ENCODE data around the gene OSBPL6.

Gene OSBPL6

DNA sequence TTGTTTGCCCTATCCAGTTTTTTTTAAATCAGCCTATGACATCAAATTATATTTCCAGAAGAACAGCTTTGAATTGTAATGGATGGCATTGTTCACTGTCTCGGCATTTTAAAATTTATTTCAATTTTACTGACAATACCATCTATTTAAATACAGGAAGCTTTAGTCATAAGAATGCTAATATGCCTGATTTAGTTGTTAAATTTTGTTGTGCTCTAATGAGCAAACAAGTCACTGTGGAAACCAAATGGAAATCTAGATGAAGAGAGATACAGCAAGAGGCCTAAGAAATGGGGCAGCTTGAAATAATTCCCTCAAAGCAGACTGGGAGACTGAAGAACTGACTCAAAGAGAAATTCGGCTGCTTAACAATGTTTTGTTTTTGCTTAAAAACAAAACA is 76.8 kb downstream of the OSBPL6 start:
- H3K4me1 ChIP-seq (ENCODE audit: insufficient read depth, low read length), result no peaks in the 10 kb centered on the region

DNA sequence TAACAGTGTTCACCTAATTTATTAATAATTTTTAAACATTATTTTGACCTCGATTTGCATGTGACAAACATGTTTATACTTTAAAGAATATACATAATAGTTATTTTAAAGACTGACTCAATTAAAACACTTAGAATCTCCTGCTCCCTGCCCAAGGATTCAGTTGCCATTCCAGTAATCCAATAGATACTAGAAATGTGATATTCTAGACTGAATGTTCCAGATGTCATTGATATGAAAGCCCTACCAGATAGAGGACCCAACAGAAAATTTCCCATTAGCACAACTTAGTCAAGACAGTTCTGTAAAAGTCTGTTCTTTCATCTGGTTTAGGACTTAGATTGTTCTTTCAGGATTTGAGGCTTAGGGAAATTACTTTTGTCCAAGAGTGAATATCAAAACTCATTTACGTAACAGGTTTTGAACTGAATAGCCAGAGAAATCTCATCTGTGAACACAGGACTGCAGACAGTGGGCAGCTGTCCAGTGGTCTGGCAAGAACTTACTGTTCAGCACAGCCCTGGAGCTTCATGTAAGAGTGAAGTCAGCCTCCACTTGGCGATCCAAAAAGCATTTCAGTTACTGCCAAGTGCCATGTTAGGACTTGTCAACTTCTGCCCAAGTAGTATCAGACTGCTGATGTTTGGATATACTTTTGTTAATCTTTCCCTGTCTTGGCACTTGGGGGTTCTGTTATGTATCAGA is 77.5 kb downstream of the OSBPL6 start:
- Histone ChIP-seq H3K4me1 (ENCODE audit: insufficient read depth, low read length) (no peaks in the 10 kb centered on the region), H3K27me3 (ENCODE audit: insufficient read depth, low read length) (no peaks in the 10 kb centered on the region), H3K4me3 (ENCODE audit: low read length) (no peak overlapping the region), H2AFZ (ENCODE audit: low read depth, low read length) (no peak overlapping the region), H3K9me3 (ENCODE audit: low read length) (no peaks in the 10 kb centered on the region), H3K36me3 (ENCODE audit: insufficient read depth, low read length) (no peaks in the 10 kb centered on the region)

More for the DNA sequence above, 76.8 kb downstream of the OSBPL6 start:
- H3K27me3 ChIP-seq (ENCODE audit: insufficient read depth, low read length), result no peaks in the 10 kb centered on the region
- no peak overlapping the region for H3K4me3 ChIP-seq (ENCODE audit: low read length)
- H2AFZ ChIP-seq (ENCODE audit: low read depth, low read length), result no peak overlapping the region
- H3K9me3 ChIP-seq (ENCODE audit: low read length), result no peaks in the 10 kb centered on the region
- H3K36me3 ChIP-seq (ENCODE audit: insufficient read depth, low read length), result no peaks in the 10 kb centered on the region

DNA sequence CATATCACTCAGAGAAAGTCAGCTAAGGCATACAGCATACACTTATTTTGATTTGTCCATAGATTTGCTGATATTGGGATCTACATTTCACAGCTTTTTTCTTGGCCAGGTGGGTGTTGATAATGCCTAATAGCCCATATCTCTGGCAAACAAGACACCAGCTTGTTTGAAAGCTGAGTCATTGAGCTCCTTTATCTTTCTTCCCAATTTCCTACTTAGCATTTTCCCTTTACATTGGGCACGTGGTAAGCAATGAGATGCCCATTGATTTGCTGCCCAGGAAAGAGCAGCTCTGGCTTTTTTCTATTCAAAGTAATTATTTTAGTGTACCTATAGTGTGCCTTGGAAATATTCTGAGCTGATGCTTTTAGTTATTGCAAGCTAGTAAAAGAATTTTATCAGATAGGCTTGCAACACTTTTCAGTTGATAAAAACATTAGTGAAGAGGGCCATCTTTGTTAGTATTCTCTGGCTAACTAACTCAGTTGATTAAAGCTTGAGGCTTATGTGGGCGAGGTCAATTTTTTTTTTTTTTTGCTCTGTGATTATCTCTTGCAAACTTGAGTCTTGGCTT is 79.6 kb downstream of the OSBPL6 start:
- no peaks in the 10 kb centered on the region for H3K9me3 ChIP-seq (ENCODE audit: low read length)
- no peaks in the 10 kb centered on the region for H3K36me3 ChIP-seq (ENCODE audit: insufficient read depth, low read length)
- H3K4me1 ChIP-seq (ENCODE audit: insufficient read depth, low read length), result peaks cover 9% of the 10 kb centered on the region
- no peaks in the 10 kb centered on the region for H3K27me3 ChIP-seq (ENCODE audit: insufficient read depth, low read length)
- H2AFZ ChIP-seq (ENCODE audit: low read depth, low read length), result no peak overlapping the region
- no peak overlapping the region for H3K4me3 ChIP-seq (ENCODE audit: low read length)

DNA sequence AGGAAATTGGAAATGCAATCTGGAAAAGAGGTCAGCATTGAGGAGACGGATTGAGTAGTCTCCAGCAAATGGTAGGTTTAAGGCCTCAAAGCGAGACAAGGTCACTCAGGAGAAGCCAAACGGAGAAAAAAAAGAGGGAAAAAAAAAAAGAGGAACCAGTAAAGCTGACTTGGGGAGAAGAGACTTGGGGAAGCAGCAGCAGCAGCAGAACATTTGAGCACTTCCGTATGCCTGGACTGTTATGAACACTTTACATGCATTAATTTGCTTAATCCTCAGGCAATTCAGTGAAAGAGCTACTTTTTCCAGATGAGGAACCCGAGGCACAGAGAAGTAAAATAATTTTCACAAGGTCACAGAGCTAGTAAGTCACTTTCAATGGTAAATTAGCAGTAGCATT is 81.3 kb downstream of the OSBPL6 start:
- H3K4me3 ChIP-seq (ENCODE audit: low read length), result no peak overlapping the region
- no peaks in the 10 kb centered on the region for H3K36me3 ChIP-seq (ENCODE audit: insufficient read depth, low read length)
- H3K4me1 ChIP-seq (ENCODE audit: insufficient read depth, low read length), result peaks cover 12% of the 10 kb centered on the region

DNA sequence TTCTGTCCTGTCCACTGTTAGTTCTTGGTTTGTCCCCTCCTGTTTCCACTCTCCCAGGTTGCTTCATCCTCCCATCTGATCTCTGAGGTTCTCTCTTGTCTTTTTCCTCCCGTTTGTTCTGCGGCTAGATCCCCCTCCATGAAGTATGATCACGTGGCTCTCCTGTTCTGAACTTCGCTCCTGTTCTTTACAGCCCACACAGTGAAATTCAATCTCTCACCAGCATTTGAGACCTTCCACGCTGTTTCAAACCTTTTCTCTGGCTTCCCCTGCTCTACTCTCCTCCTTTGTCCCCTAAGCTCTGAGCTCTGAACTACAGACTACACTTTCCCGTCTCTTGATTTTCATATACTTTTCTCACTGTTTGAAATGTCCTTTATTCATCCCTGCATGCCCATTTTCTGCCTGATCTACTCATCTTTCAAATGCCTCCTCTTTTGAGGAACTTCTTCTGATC is 83.5 kb downstream of the OSBPL6 start:
- H3K4me3 ChIP-seq (ENCODE audit: low read length), result no peak overlapping the region
- H3K9me3 ChIP-seq (ENCODE audit: low read length), result no peaks in the 10 kb centered on the region
- peaks cover 12% of the 10 kb centered on the region for H3K4me1 ChIP-seq (ENCODE audit: insufficient read depth, low read length)
- no peaks in the 10 kb centered on the region for H3K36me3 ChIP-seq (ENCODE audit: insufficient read depth, low read length)
- peak overlapping the region; percentile 29 for H2AFZ ChIP-seq (ENCODE audit: low read depth, low read length)
- no peaks in the 10 kb centered on the region for H3K27me3 ChIP-seq (ENCODE audit: insufficient read depth, low read length)

More for the DNA sequence above, 81.3 kb downstream of the OSBPL6 start:
- Histone ChIP-seq H3K9me3 (ENCODE audit: low read length) (no peaks in the 10 kb centered on the region), H3K27me3 (ENCODE audit: insufficient read depth, low read length) (no peaks in the 10 kb centered on the region), H2AFZ (ENCODE audit: low read depth, low read length) (no peak overlapping the region)

DNA sequence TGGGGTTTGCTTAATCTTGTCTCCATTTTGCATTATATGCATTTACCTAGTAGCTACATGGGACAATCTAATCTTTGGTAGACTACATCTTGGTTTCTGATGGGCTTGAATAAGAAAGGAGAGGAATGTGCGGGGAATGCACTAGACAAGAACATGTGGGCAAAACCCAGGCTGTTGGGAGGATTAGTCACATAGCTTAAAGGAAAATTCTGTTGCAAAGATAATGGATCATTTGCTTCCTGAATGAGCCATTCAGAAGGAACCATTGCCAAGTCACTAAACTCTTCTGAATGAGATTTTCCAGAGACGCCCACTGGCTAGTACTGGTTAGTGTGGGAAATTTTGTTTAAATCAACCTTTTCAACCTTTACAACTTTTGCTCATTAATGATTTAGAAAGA is 84.8 kb downstream of the OSBPL6 start:
- no peaks in the 10 kb centered on the region for H3K36me3 ChIP-seq (ENCODE audit: insufficient read depth, low read length)
- no peak overlapping the region for H2AFZ ChIP-seq (ENCODE audit: low read depth, low read length)
- H3K4me3 ChIP-seq (ENCODE audit: low read length), result no peak overlapping the region
- peaks cover 12% of the 10 kb centered on the region for H3K4me1 ChIP-seq (ENCODE audit: insufficient read depth, low read length)
- H3K27me3 ChIP-seq (ENCODE audit: insufficient read depth, low read length), result no peaks in the 10 kb centered on the region
- peaks cover 3% of the 10 kb centered on the region for H3K9me3 ChIP-seq (ENCODE audit: low read length)

DNA sequence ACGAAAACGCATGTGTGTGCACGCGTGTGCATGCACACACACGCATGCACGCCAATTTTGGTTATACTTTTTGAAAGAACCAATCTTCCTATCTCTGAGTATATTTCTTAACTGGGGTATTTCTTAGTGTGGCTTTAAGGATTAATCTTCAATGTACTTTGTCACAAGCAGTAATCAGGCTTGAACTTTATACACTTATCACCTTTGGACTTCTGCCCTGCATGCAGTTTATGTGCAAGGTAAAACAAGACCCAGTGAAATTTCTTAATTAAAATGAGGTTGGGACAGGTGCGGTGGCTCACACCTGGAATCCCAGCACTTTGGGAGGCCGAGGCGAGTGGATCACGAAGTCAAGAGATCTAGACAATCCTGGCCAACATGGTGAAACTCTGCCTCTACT is 85.3 kb downstream of the OSBPL6 start:
- Histone ChIP-seq H3K4me3 (ENCODE audit: low read length) (no peak overlapping the region), H3K9me3 (ENCODE audit: low read length) (peaks cover 3% of the 10 kb centered on the region), H3K27me3 (ENCODE audit: insufficient read depth, low read length) (no peaks in the 10 kb centered on the region), H2AFZ (ENCODE audit: low read depth, low read length) (no peak overlapping the region), H3K36me3 (ENCODE audit: insufficient read depth, low read length) (no peaks in the 10 kb centered on the region), H3K4me1 (ENCODE audit: insufficient read depth, low read length) (peaks cover 12% of the 10 kb centered on the region)

DNA sequence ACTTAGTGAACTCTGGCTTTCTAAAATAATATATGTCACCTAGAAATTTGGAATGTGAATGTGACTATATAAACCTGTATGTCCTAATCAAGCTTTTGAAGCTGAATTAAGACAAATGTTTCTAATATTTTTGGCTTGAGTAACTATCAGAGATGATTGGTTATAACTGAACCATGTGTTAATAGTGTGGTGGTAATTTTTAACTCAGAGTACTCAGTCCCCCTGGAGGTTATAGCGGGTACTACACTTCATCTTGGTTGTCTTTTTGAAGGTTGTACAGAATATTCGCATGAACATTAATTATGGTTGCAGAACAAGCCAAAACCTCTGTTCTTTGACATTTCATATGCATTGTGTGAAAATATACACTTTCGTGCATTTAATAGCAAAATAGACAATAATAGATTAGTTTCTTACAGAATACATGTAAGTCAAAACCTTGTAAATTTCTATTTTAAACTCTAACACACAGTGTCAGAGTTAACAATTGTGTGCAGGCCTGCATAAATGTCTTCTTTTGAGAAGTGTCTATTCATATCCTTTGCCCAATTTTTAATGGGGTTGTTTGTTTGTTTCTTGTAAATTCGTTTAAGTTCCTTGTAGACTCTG is 86.0 kb downstream of the OSBPL6 start:
- Histone ChIP-seq H3K27me3 (ENCODE audit: insufficient read depth, low read length) (no peaks in the 10 kb centered on the region), H3K4me3 (ENCODE audit: low read length) (no peak overlapping the region), H3K4me1 (ENCODE audit: insufficient read depth, low read length) (peaks cover 12% of the 10 kb centered on the region), H3K9me3 (ENCODE audit: low read length) (peaks cover 3% of the 10 kb centered on the region), H3K36me3 (ENCODE audit: insufficient read depth, low read length) (no peaks in the 10 kb centered on the region), H2AFZ (ENCODE audit: low read depth, low read length) (no peak overlapping the region)

DNA sequence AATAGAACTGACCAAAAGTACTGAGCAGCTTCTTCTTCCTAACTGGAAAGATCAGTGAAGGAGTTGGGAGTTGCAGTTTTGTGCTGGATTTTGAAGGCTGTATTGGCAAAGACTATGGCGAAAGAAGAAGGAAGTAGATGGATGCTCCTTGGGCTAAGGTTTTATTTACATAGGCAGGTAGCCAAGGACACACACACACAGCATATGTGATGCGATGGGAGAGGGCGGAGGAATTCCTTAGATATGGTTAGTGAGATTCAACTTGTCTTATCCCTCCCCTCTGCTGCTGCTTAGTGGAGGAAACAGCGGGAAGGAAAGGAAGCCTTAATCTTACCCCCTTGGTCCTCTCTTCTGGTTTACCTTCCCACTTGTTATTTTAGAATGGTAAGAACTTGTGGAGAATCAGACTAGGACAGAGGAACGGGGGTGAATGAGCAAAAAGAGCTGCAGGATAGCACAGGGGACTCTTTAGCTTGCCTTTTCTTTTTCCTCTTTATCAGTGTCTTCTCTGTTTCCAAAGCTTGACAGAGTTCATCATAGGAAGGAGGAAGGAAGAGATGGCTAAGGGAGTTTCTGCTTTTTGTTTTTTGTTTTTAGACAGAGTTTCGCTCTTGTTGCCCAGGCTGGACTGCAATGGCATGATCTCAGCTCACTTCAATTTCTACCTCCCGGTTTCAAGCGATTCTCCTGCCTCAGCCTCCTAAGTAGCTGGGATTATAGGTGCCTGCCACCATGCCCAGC is 87.9 kb downstream of the OSBPL6 start:
- H3K36me3 ChIP-seq (ENCODE audit: insufficient read depth, low read length), result no peaks in the 10 kb centered on the region
- H3K4me3 ChIP-seq (ENCODE audit: low read length), result no peak overlapping the region
- H3K27me3 ChIP-seq (ENCODE audit: insufficient read depth, low read length), result no peaks in the 10 kb centered on the region
- peaks cover 3% of the 10 kb centered on the region for H3K9me3 ChIP-seq (ENCODE audit: low read length)
- H2AFZ ChIP-seq (ENCODE audit: low read depth, low read length), result no peak overlapping the region
- peaks cover 12% of the 10 kb centered on the region for H3K4me1 ChIP-seq (ENCODE audit: insufficient read depth, low read length)

DNA sequence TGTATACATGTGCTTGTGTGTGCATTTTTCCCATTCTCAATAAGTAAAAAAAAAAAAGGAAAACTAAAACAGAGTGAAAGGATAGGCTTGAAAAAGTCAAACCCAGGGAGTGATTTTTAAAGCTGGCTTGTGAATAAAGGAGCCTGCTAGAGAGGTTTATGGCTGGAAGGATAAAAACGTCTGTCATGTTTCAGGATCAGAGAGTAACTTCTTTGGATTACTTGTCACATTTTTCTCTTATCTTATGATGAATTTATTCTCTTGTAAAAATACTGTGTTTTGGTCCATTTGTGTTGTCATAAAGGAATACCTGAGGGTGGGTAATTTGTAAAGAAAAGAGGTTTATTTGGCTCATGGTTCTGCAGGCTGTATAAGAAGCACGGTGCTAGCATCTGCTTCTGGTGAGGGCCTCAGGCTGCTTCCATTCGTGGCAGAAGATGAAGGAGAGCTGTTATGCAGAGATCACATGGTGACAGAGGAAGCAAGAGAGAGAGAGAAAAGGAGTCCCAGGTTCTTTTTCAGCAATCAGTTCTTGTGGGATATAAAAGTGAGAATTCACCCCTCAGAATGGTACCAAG is 89.1 kb downstream of the OSBPL6 start:
- Histone ChIP-seq H3K36me3 (ENCODE audit: insufficient read depth, low read length) (no peaks in the 10 kb centered on the region), H3K4me3 (ENCODE audit: low read length) (no peak overlapping the region), H2AFZ (ENCODE audit: low read depth, low read length) (no peak overlapping the region), H3K4me1 (ENCODE audit: insufficient read depth, low read length) (peaks cover 5% of the 10 kb centered on the region), H3K9me3 (ENCODE audit: low read length) (peaks cover 6% of the 10 kb centered on the region), H3K27me3 (ENCODE audit: insufficient read depth, low read length) (no peaks in the 10 kb centered on the region)

DNA sequence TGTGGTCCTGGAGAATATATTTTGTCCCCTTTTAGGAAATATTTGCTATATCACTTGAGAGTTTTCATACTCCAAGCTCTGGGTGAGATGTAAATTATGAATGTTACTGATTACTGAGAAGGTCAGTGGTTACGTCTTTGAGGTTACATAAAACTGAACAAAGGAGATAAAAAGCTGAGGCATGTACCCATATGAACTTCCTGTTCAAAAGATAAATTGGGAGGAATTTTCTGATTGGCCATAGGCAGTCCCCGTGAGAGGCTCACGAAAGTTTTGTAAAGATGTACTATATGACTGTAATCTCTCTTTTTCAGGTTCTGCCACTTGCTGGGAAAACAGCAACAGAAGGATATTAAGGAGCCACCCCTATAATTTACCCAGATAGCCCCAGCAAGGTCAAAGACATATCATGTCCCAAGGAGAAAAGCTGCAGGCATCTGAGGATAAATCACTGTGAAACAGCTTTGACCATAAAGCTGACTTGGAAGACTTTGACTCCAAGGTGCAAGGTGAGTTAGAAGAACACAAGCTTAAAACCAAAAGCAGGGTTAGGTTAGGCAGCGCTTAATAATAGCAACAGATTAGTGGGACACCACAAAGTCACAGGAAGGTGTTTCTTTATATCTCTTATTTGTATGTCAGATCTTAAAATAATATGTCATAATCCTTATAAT is 90.4 kb downstream of the OSBPL6 start:
- H3K27me3 ChIP-seq (ENCODE audit: insufficient read depth, low read length), result no peaks in the 10 kb centered on the region

DNA sequence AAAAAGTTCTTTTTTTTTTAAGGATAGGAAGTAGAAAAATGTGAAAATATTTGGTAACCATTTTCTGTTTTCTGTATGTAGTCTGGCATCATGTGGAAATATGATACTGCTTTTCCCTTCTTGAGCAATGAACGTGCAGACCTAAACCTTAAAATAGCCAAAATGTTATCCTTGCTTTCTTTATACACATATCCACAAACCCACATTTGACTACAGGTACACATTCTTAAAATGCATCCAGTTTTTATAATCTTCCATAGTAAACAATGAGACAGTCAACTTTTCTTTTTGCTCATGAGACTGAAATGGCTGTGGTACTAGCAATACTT is 90.9 kb downstream of the OSBPL6 start:
- Histone ChIP-seq H2AFZ (ENCODE audit: low read depth, low read length) (no peak overlapping the region), H3K4me1 (ENCODE audit: insufficient read depth, low read length) (no peaks in the 10 kb centered on the region), H3K27me3 (ENCODE audit: insufficient read depth, low read length) (no peaks in the 10 kb centered on the region), H3K9me3 (ENCODE audit: low read length) (peaks cover 6% of the 10 kb centered on the region), H3K36me3 (ENCODE audit: insufficient read depth, low read length) (no peaks in the 10 kb centered on the region), H3K4me3 (ENCODE audit: low read length) (no peak overlapping the region)

More for the DNA sequence above, 90.4 kb downstream of the OSBPL6 start:
- Histone ChIP-seq H3K4me3 (ENCODE audit: low read length) (no peak overlapping the region), H3K4me1 (ENCODE audit: insufficient read depth, low read length) (no peaks in the 10 kb centered on the region), H2AFZ (ENCODE audit: low read depth, low read length) (no peak overlapping the region), H3K36me3 (ENCODE audit: insufficient read depth, low read length) (no peaks in the 10 kb centered on the region), H3K9me3 (ENCODE audit: low read length) (peaks cover 6% of the 10 kb centered on the region)
